ENCODE data around the gene IL11. TPM values are rescaled to one million over a fixed set of nuclear protein-coding genes. Genes with fewer than 3 reads are reported as not detected.
"Not testable (repeated sequence)": the region's sequence is repeated elsewhere in the genome, so short reads cannot be mapped to it uniquely, and the experiment has no call there.

The IL11 gene
- polyA plus RNA-seq, 10 donors: 0.07 to 0.66 (median 0.39) TPM; not detected in 2

DNA sequence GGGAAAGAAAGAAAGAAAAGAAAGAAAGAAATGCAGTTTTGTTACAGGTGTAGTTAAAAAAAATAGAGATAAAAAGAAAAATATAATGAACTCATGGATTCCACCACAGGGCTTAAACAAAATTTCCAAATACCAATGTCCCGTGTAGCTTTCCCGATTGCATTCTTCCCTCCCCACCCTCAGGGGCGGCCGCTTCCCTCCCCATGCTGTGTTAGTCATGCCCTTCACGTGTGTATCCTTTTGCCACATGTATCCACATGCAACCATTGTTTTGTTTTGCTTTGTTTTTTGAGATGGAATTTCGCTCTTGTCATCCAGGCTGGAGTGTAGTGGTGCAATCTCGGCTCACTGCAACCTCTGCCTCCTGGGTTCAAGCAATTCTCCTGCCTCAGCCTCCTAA, 34.2 kb downstream of the IL11 start:
- DNase-seq: no peak

DNA sequence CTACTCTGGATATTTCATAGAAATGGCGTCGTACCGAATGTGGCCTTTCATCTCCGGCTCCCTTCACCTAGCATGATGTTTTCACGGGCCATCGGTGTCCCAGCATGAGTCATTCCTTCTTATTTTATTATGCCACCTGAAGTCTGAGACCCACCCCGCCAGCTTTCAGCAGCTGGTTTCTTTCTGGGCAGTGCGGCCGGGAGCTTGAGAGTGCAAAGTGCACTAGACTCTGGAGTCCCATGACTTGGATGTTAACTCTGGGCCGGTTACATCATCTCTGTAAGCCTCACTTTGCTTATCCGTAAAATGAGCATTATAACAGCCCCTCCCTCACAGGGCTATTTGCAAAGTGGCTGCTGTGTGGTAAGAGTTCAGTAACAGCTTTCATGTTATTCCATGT, 36.4 kb downstream of the IL11 start:
- no peak for DNase-seq

GRCh38 chr19:55329791-55330190, 40.5 kb downstream of the IL11 start:
- not testable (repeated sequence) for DNase-seq

- not testable (repeated sequence) for DNase-seq
Observed at GRCh38 chr19:55328774-55329318, 41.4 kb downstream of the IL11 start.

- DNase-seq: no peak
Observed at GRCh38 chr19:55325172-55325571, 45.1 kb downstream of the IL11 start, which contains the start of gene TMEM150B. TMEM150B (minus strand) TSS chr19:55325341; CDS start chr19:55321036, 4,305 bp downstream.

GRCh38 chr19:55324662-55325061, 45.6 kb downstream of the IL11 start:
- DNase-seq: no peak

GRCh38 chr19:55322204-55322885, 47.9 kb downstream of the IL11 start:
- no peak for DNase-seq

DNA sequence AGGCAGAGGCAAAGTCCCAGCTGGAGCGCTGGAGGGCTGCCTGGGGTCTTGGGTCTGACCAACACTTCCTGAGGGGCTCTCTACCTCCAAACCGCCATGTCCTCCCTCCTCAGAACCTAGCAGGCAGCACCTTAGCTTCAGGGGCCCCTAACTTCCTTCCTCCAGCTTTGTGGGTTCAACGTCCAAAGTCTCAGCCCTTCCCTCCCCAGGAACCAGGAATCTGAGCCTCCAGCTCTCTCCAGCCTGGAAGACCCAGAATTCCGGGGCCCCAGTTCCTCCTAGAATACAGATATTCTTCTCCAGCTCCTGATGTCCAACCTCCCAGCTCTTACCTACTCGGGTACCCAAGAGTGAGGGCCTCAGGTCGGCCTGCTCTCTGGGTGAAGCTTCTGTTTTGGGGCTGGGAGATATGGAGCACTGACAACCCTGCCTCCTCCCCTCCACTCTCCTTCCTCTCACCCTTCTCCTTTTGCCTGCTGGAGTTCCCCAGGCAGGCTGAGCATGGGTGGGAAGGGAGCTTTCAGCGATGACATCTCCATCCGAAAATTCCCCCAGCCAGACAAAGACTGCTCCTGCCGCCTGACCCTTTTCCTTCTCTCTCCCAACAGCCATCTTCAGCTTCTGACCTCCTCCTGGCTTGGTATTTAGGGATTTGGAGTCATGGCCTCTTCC, 48.7 kb downstream of the IL11 start:
- no peak for DNase-seq

GRCh38 chr19:55320844-55321419, 49.3 kb downstream of the IL11 start:
- DNase-seq: no peak

GRCh38 chr19:55319785-55320184, 50.5 kb downstream of the IL11 start:
- DNase-seq: no peak

GRCh38 chr19:55316646-55317045, 53.6 kb downstream of the IL11 start:
- DNase-seq: no peak

GRCh38 chr19:55315956-55316525, 54.2 kb downstream of the IL11 start:
- no peak for DNase-seq

GRCh38 chr19:55314396-55314795, 55.9 kb downstream of the IL11 start:
- DNase-seq: no peak

Other genes starting within 250 kb of the IL11 start
- 1,000 to 10,000 TPM in 2 of 10 donors, 100 to 1,000 TPM in 8; 199 to 1,145 (median 658) TPM for gene TNNT1, start 221.3 kb downstream of the IL11 start, polyA plus RNA-seq (ENCODE audit: insufficient read length in 10 of 10)
- gene TNNI3, start 212.7 kb downstream of the IL11 start, polyA plus RNA-seq (ENCODE audit: insufficient read length in 10 of 10): 1 to 10 TPM in 9 of 10 donors, under 1 TPM in 1; 0.88 to 4.7 (median 2.2) TPM
- under 1 TPM; 0.15 to 0.92 (median 0.54) TPM for gene DNAAF3, start 203.8 kb downstream of the IL11 start, polyA plus RNA-seq (ENCODE audit: insufficient read length in 10 of 10)
- under 1 TPM in 6 of 10 donors, not detected in 4; 0.05 to 0.13 (median 0.07) TPM for gene SYT5, start 190.2 kb downstream of the IL11 start, polyA plus RNA-seq (ENCODE audit: insufficient read length in 10 of 10)
- 1 to 10 TPM in 1 of 10 donors, under 1 TPM in 9; 0.20 to 1.2 (median 0.56) TPM for gene PTPRH, start 161.0 kb downstream of the IL11 start, polyA plus RNA-seq (ENCODE audit: insufficient read length in 10 of 10)
- 1 to 10 TPM; 1.4 to 3.5 (median 2.9) TPM for gene TMEM86B, start 141.7 kb downstream of the IL11 start, polyA plus RNA-seq (ENCODE audit: insufficient read length in 10 of 10)
- 10 to 100 TPM; 21.5 to 31.9 (median 27.8) TPM for gene PPP6R1, start 111.4 kb downstream of the IL11 start, polyA plus RNA-seq (ENCODE audit: insufficient read length in 10 of 10)
- gene HSPBP1, start 90.4 kb downstream of the IL11 start, polyA plus RNA-seq (ENCODE audit: insufficient read length in 10 of 10): 10 to 100 TPM; 14.6 to 29.6 (median 21.2) TPM
- 10 to 100 TPM in 1 of 10 donors, 1 to 10 TPM in 9; 5.0 to 10.9 (median 8.0) TPM for gene BRSK1, start 86.5 kb downstream of the IL11 start, polyA plus RNA-seq (ENCODE audit: insufficient read length in 10 of 10)
- gene TMEM150B, start 45.1 kb downstream of the IL11 start, polyA plus RNA-seq (ENCODE audit: insufficient read length in 10 of 10): 1 to 10 TPM in 2 of 10 donors, under 1 TPM in 8; 0.45 to 1.3 (median 0.68) TPM
- 10 to 100 TPM; 12.8 to 29.0 (median 18.0) TPM for gene KMT5C, start 30.6 kb downstream of the IL11 start, polyA plus RNA-seq (ENCODE audit: insufficient read length in 10 of 10)
- 1 to 10 TPM in 2 of 10 donors, under 1 TPM in 3, not detected in 5; 0.08 to 3.0 (median 0.24) TPM for gene COX6B2, start 15.7 kb downstream of the IL11 start, polyA plus RNA-seq (ENCODE audit: insufficient read length in 10 of 10)
- under 1 TPM in 1 of 10 donors, not detected in 9; 0.07 TPM for gene GARIN5B, start 7.2 kb downstream of the IL11 start, polyA plus RNA-seq (ENCODE audit: insufficient read length in 10 of 10)
- gene TMEM190, start 6.4 kb upstream of the IL11 start, polyA plus RNA-seq (ENCODE audit: insufficient read length in 10 of 10): not detected
- under 1 TPM in 5 of 10 donors, not detected in 5; 0.12 to 0.48 (median 0.23) TPM for gene TMEM238, start 13.8 kb upstream of the IL11 start, polyA plus RNA-seq (ENCODE audit: insufficient read length in 10 of 10)
- 1,000 to 10,000 TPM; 1,118 to 2,122 (median 1,535) TPM for gene RPL28, start 15.5 kb upstream of the IL11 start, polyA plus RNA-seq (ENCODE audit: insufficient read length in 10 of 10)
- 10 to 100 TPM; 26.3 to 47.0 (median 37.2) TPM for gene UBE2S, start 37.3 kb upstream of the IL11 start, polyA plus RNA-seq (ENCODE audit: insufficient read length in 10 of 10)
- under 1 TPM; 0.07 to 0.39 (median 0.15) TPM for gene SHISA7, start 72.8 kb upstream of the IL11 start, polyA plus RNA-seq (ENCODE audit: insufficient read length in 10 of 10)
- 10 to 100 TPM; 26.6 to 40.9 (median 30.8) TPM for gene ISOC2, start 91.2 kb upstream of the IL11 start, polyA plus RNA-seq (ENCODE audit: insufficient read length in 10 of 10)
- gene C19orf85, start 94.3 kb upstream of the IL11 start, polyA plus RNA-seq (ENCODE audit: insufficient read length in 10 of 10): not detected
- 1 to 10 TPM; 2.1 to 4.3 (median 3.1) TPM for gene ZNF628, start 106.2 kb upstream of the IL11 start, polyA plus RNA-seq (ENCODE audit: insufficient read length in 10 of 10)
- gene NAT14, start 114.7 kb upstream of the IL11 start, polyA plus RNA-seq (ENCODE audit: insufficient read length in 10 of 10): 10 to 100 TPM; 21.1 to 41.2 (median 27.1) TPM
- gene SSC5D, start 118.0 kb upstream of the IL11 start, polyA plus RNA-seq (ENCODE audit: insufficient read length in 10 of 10): 10 to 100 TPM; 13.9 to 50.8 (median 23.6) TPM
- gene SBK2, start 166.7 kb upstream of the IL11 start, polyA plus RNA-seq (ENCODE audit: insufficient read length in 10 of 10): 1 to 10 TPM in 9 of 10 donors, under 1 TPM in 1; 0.90 to 6.8 (median 3.3) TPM
- gene SBK3, start 175.1 kb upstream of the IL11 start, polyA plus RNA-seq (ENCODE audit: insufficient read length in 10 of 10): under 1 TPM in 3 of 10 donors, not detected in 7; 0.12 to 0.49 (median 0.12) TPM
- 10 to 100 TPM in 6 of 10 donors, 1 to 10 TPM in 4; 9.2 to 14.7 (median 10.4) TPM for gene ZNF579, start 210.4 kb upstream of the IL11 start, polyA plus RNA-seq (ENCODE audit: insufficient read length in 10 of 10)
- gene FIZ1, start 229.1 kb upstream of the IL11 start, polyA plus RNA-seq (ENCODE audit: insufficient read length in 10 of 10): 10 to 100 TPM in 8 of 10 donors, 1 to 10 TPM in 2; 8.5 to 13.3 (median 11.1) TPM
- gene ZNF524, start 229.8 kb upstream of the IL11 start, polyA plus RNA-seq (ENCODE audit: insufficient read length in 10 of 10): 1 to 10 TPM; 4.6 to 9.1 (median 7.2) TPM
- 1 to 10 TPM; 5.0 to 8.7 (median 6.5) TPM for gene ZNF865, start 235.2 kb upstream of the IL11 start, polyA plus RNA-seq (ENCODE audit: insufficient read length in 10 of 10)